GM21367 (cell line): Measurements from ENCODE around the gene RPL36AL.
"Not testable (repeated sequence)": the region's sequence is repeated elsewhere in the genome, so short reads cannot be mapped to it uniquely, and the experiment has no call there.

Experiments used
- ATAC-seq: cut with Tn5 transposase; IDR thresholded peaks from one replicate; pipeline ENCODE4 v1.9.1; 2021; ENCODE audit not compliant: unreplicated experiment

The RPL36AL gene

GRCh38 chr14:49619730-49620129 lies 696 bp downstream of the RPL36AL start:
- ATAC-seq, result no peak

DNA sequence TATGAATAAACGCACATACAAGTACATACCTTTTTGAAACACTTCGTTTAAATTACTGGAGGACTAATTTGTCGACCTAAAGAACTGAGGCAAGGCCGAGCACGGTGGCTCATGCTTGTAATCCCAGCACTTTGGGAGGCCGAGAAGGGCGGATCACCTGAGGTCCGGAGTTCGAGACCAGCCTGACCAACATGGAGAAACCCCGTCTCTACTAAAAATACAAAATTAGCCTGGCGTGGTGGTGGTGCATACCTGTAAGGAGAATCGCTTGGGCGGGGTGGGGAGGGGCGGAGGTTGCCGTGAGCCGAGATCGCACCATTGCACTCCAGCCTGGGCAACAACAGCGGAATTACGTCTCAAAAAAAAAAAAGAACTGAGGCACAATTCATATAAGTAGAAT lies 1.2 kb downstream of the RPL36AL start:
- not testable (repeated sequence) for ATAC-seq

GRCh38 chr14:49617852-49618519 lies 2.4 kb downstream of the RPL36AL start:
- no peak for ATAC-seq

DNA sequence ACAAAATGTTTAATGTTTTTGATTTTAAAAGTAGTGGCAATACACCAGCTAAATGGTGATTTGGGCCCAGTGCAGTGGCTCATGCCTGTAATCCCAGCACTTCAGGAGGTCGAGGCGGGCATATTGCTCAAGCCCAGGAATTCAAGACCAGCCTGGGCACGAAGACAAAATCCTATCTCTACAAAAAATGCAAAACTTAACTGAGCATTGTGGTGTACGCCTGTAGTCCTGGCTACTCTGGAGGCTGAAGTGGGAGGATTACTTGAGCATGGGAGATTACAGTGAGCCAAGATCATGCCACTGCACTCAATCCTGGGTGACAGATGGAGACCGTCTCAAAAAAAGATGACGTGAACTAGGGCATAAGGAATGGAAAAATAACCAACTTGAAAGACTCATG lies 4.7 kb downstream of the RPL36AL start:
- no peak for ATAC-seq

- no peak for ATAC-seq
Measured at GRCh38 chr14:49614196-49614595, 6.2 kb downstream of the RPL36AL start.

GRCh38 chr14:49612671-49613070 lies 7.8 kb downstream of the RPL36AL start:
- no peak for ATAC-seq

- no peak for ATAC-seq
Measured at GRCh38 chr14:49612251-49612650, 8.2 kb downstream of the RPL36AL start.

DNA sequence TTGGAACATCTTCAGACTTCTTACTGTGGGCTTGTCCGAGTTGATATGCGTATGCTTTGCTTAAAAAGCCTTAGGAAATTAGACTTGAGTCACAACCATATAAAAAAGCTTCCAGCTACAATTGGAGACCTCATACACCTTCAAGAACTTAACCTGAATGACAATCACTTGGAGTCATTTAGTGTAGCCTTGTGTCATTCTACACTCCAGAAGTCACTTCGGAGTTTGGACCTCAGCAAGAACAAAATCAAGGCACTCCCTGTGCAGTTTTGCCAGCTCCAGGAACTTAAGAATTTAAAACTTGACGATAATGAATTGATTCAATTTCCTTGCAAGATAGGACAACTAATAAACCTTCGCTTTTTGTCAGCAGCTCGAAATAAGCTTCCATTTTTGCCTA lies 12.8 kb downstream of the RPL36AL start:
- no peak for ATAC-seq

DNA sequence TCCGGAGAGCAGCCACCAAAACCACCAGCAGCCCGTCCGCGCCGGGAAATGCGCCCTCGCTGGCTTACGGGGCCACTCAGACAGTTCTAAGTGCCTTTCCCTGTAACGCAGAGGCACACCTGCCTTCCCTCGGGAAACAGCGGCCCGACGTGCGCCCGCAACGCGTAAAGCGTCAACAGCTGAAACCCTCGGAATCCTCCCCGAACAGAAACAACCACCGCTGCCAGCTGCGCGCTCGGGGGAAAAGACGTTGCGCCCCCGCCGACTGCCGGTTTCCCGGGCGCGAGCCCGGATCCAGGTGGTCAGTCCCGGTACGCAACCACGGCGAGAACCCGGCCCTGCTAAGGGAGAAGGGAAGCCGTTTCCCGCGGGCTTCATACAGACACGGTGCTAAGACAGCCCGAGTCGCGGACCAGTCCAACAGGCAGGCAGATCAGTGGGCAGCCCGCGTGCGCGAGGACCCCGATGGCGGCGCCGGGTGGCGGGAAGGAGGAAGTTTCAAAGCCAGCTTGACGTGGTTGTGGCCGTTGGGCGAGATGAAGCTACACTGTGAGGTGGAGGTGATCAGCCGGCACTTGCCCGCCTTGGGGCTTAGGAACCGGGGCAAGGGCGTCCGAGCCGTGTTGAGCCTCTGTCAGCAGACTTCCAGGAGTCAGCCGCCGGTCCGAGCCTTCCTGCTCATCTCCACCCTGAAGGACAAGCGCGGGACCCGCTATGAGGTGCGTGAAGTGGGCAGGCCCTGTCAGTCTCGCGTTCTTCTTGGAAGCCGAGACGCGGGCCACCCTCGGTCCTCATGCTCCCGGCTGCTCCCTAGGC lies 21.7 kb downstream of the RPL36AL start, which contains the start of gene LRR1:
Gene LRR1 (plus strand): TSS at position 456 of the 816 bp plus-strand sequence. CDS start 81 bp downstream, at position 537.
- peak; percentile 40 for ATAC-seq

DNA sequence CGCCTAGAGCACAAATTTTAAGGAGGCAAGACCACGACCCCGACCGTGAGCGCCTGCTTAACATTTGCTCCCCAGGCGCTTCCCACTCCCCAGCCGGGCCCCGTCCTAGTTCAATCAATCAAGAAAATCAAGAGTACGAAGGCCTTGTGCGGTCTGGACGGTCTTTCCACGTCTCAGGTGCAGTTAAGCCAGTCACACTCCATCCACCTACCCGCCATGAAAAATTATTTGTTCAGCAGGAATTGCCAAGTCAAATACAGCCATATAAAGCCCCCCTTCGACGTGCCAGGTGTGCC lies 22.3 kb downstream of the RPL36AL start:
- peak; percentile 2 for ATAC-seq

DNA sequence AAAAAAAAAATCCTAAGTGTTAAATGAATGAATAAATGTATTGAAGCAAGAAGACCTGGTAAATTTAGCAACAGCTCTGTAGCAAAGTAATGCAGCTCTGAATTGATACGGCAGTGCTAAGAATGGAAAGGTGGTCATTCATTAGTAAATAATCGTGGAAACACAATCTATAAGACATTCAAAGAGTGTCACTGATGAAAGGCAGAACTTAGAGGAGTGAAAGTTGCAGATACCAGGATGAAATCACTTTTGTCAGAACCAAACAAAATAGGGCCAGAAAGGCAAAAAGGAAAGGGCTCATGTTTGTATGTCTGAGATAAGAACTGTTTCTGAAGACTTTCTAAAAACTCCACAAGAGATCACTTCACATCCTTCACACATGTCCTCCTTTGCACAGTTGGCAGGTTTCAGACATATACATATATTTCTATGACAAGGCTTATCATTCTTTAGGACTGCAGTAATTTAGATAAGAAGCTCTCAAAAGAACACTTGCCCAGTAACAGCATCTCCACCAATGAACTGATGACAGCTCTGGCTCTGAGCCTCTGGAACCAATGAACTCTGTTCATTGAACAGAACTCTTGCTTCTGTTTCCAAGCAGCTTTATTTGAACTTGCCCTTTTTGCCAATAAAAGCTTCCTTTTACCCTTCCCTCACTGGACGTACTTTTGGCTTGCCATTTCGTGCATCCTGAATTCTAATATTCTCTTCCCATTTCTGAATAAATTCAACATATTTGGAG lies 25.9 kb downstream of the RPL36AL start:
- ATAC-seq, result no peak

DNA sequence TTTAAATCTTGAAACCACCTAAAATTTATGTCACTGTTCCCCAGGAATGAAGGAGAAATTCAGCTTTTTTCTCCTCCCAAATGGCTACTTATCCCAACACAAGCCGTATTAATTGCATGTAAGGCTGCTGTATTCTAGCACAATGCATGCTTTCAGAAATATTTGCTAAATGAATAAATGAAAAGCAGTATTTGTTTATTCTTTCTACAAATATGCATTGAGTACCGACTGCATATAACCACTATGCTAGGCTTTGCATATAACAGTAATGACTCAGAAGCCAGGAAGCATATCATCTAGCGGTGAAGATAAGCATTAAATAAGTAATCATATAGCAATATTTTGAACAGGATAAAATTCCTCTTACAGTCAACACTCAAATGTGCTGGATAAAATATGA lies 27.4 kb downstream of the RPL36AL start:
- no peak for ATAC-seq

DNA sequence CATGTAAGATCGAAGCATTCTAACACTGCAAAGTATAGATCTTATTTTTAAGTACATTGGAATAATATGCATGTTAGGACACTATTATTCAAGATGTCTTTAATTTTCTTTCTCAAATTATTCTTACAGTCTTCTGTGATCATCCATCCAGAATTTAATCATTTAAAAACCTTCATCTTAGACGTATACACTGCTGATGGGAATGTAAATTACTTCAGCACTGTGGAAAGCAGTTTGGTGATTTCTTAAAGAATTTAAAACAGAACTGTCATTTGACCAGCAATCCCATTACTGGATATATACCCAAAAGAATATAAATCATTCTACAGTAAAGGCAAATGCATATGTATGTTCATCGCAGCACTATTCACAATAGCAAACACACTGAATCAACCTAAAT lies 31.0 kb downstream of the RPL36AL start:
- no peak for ATAC-seq

DNA sequence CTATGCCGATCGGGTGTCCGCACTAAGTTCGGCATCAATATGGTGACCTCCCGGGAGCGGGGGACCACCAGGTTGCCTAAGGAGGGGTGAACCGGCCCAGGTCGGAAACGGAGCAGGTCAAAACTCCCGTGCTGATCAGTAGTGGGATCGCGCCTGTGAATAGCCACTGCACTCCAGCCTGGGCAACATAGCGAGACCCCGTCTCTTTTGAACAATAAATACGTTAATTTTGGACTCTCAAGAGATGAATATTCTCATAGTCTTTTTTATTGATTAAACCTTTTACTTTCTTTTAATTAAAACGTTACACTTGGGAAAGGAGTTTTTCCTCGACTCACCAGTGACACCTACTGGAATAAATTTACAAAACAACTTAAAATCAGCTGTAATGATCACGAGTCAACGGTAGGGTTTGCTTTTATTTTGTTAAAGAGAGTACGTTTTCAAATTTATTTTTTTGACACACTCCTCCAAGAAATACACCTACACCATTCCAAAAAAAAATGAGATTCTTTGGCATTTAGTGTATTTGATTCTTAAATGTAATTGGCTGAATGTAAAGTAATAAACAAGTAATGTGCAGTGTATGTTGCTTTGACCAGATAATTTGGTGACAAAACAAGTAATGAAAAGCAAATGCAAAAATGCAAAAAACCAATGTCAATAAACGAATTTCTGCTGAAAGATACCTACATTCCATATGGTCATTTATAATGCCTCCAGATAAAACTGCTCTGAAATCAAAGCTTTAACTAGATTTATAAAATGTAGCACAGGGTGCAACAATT lies 33.6 kb downstream of the RPL36AL start:
- peak; percentile 26 for ATAC-seq

DNA sequence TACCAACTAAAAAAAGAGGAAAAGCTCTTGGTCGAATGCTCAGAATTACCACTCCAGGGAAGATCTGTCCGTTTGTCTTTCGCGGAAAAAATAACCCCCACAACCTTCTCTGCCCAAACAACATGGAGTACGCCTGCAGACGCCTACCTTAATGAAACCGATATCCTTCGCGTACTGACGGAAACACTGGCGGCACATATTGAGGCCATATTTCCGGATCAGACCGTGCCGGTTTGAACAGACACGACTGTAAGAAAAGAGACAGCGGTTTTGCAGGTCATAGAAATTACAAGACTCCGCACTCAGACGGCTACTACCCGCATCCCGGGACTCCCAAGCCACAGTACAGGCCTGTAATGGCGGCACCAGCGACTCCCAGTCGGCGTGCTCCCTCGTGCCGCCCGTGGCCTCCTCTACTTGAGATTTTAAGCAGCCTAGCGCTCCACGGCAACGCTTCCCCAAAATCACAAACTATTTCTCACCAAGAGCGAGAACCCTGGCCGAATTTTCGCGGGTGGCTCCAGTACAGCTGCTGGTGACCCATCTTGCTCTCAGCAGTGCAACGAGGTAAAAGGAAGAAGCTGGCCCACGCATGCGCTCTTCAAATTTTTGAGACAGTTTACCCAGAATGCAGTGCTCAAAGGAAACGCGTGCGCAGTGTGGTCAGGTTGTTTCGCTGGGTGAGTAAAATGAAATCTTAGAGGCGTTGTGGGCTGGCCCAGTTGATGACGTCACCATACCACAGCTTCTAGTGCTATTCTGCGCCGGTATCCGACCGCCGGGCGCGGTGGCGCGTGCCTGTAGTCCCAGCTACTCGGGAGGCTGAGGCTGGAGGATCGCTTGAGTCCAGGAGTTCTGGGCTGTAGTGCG lies 34.4 kb downstream of the RPL36AL start, which contains the start of gene RPS29:
Gene RPS29 (minus strand): TSS at position 578 of the 870 bp plus-strand sequence. CDS start 34 bp downstream, at position 544.
- ATAC-seq, result peak; percentile 89

DNA sequence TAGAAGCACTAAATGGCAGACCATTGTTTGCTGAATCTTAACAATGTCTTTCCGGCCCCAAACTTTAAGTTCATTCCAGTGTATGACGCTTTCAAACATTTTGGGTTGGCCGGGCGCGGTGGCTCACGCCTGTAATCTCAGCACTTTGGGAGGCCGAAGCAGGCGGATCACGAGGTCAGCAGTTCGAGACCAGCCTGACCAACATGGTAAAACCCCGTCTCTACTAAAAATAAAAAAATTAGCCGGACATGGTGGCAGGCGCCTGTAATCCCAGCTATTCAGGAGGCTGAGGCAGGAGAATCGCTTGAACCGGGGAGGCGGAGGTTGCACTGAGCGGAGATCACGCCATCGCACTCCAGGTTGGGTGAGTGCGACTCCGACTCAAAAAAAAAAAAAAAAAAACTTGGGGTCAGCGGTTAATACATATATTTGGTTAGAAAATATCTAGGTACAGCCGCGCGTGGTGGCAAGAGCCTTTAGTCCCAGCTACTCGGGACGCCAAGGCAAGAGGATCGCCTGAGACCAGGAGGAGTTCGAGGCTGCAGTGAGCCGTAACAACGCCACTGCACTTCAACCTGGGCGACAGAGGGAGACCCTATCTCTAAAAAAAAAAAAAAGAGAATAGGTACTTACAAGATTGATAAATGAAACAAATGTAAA lies 35.3 kb downstream of the RPL36AL start:
- ATAC-seq, result not testable (repeated sequence)

DNA sequence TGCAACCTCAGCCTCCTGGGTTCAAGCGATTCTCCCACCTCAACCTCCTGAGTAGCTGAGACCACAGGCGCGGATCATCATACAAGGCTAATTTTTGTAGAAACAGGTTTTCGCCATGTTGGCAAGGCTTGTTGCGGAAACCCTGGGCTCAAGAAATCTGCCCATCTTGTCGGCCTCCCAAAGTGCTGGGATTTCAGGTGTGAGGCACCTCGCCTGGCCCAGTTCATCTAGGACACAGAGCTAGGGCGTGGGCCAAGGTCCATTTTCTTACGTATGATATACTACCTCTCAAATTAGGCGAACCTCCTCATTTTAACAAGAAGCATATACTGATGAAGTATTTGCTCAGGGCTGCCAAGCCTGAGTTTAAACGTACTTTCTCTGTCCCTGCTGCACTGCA lies 36.4 kb downstream of the RPL36AL start:
- ATAC-seq, result no peak

DNA sequence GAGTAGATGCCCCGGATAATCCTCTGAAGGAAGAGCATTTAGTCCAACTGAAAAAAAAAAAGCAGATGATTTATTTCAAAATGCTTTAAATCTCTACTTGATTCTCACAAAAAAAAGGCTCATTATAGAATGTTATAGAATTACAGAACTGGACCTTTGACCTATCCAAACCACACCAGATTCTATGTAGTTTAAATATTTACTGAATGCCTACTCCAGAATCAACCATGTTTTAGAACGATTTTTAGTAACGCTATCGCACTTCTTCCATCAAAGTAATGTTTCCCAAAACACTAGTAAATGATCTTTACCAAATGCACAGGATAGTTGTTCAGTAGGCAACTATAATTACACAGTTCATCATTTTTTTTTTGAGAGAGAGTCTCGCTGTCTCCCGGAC lies 36.8 kb downstream of the RPL36AL start:
- no peak for ATAC-seq
